Superior temporal gyrus (tissue), 1 donor: ENCODE measurements around the gene EPHB3.

ENCODE experiments used
- DNase-seq: peaks from one replicate; pipeline ENCODE4 v3.0.0-alpha.2; 2016; ENCODE audit errors: extremely low spot score

Gene EPHB3

GRCh38 chr3:184579513-184579912 is 17.9 kb downstream of the EPHB3 start:
- no peak for DNase-seq

GRCh38 chr3:184580376-184580775 is 18.8 kb downstream of the EPHB3 start:
- no peak for DNase-seq

- no peak for DNase-seq
These were observed 19.8 kb downstream of the EPHB3 start for GRCh38 chr3:184581331-184581855.

GRCh38 chr3:184582646-184583577 is 21.3 kb downstream of the EPHB3 start:
- DNase-seq = peak; percentile 76

- peak; percentile 71 for DNase-seq
These were observed 22.2 kb downstream of the EPHB3 start for GRCh38 chr3:184583578-184584451.

GRCh38 chr3:184584464-184584891 is 22.9 kb downstream of the EPHB3 start:
- DNase-seq = peak; percentile 13

GRCh38 chr3:184585545-184585944 is 24.0 kb downstream of the EPHB3 start:
- DNase-seq = no peak

GRCh38 chr3:184586851-184587250 is 25.3 kb downstream of the EPHB3 start:
- DNase-seq = no peak

- no peak for DNase-seq
These were observed 27.2 kb downstream of the EPHB3 start for GRCh38 chr3:184588776-184589175.

GRCh38 chr3:184590795-184591194 is 29.2 kb downstream of the EPHB3 start:
- DNase-seq = no peak

- no peak for DNase-seq
These were observed 30.2 kb downstream of the EPHB3 start for GRCh38 chr3:184591789-184592188.

- DNase-seq = no peak
These were observed 31.0 kb downstream of the EPHB3 start for GRCh38 chr3:184592371-184593219.

- DNase-seq = no peak
These were observed 31.8 kb downstream of the EPHB3 start for GRCh38 chr3:184593220-184593927.

- no peak for DNase-seq
These were observed 32.3 kb downstream of the EPHB3 start for GRCh38 chr3:184593928-184594303.

- no peak for DNase-seq
These were observed 32.9 kb downstream of the EPHB3 start for GRCh38 chr3:184594371-184595001.

- no peak for DNase-seq
These were observed 34.1 kb downstream of the EPHB3 start for GRCh38 chr3:184595726-184596125.

GRCh38 chr3:184596233-184596632 is 34.6 kb downstream of the EPHB3 start:
- no peak for DNase-seq

GRCh38 chr3:184596886-184597575 is 35.4 kb downstream of the EPHB3 start:
- DNase-seq = no peak

GRCh38 chr3:184597829-184598573 is 36.4 kb downstream of the EPHB3 start:
- no peak for DNase-seq
